ENCODE results near the gene SDHB. TPM values are rescaled to one million over a fixed set of nuclear protein-coding genes. Genes with fewer than 3 reads are reported as not detected.

SDHB gene
- total and polyA plus RNA-seq, 9 of the 15 experiments (the other 6 are each of a cell fraction or from before 2014, with no cell fraction given) = 207 to 554 (median 365) TPM

DNA sequence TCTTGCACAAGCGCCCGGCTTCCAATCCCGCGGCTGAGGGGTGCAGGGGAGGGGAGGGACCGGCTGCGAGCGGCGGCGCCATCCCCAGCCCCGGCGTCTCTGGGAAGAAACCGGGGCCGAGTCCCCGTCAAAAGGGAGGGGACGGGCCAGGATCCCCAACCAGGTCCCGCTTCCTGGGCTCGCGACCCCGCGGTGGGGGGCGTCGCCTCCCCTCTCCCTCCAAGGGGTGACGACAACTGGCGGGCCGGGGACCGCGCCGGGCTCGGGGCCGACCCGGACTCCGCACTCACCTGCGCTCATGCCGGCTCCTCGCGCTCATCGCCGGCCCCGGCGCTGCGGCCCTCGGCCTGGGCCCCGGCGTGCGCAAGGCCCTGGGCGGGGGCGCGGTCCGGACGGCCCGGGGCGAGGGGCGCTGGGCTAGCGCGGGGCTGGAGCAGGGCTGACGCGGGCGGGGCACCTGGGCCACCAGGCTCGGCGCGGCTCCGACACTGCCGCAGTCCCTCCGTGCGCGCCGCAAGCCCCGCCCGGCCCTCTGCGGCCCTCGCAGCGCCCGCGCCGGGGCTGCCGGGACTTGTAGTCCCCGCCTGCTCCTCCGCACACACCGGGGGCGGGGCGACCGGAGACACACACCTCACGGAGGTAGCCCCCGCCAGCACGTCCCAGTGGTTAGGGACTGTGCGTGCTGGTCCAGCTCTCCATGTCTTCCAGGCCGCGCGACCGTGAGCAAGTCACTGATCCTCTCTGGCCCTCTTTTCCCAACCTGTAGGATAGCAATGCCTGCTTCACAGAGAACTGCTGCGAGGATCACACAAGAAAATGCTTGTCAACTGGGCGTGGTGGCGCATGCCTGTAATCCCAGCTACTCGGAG lies 42.2 kb downstream of the SDHB start, which contains the start of gene ATP13A2 (continued):
- TF ChIP-seq, protein P1, sequence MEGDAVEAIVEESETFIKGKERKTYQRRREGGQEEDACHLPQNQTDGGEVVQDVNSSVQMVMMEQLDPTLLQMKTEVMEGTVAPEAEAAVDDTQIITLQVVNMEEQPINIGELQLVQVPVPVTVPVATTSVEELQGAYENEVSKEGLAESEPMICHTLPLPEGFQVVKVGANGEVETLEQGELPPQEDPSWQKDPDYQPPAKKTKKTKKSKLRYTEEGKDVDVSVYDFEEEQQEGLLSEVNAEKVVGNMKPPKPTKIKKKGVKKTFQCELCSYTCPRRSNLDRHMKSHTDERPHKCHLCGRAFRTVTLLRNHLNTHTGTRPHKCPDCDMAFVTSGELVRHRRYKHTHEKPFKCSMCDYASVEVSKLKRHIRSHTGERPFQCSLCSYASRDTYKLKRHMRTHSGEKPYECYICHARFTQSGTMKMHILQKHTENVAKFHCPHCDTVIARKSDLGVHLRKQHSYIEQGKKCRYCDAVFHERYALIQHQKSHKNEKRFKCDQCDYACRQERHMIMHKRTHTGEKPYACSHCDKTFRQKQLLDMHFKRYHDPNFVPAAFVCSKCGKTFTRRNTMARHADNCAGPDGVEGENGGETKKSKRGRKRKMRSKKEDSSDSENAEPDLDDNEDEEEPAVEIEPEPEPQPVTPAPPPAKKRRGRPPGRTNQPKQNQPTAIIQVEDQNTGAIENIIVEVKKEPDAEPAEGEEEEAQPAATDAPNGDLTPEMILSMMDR (IDR thresholded peaks at IDR 0.05 in 2 of 3, conservative IDR thresholded peaks at IDR 0.05 in 1 of 3; ENCODE audit: insufficient read depth in 2 of 3, low read depth in 1 of 3, low read length in 3 of 3) = no peak
- TF ChIP-seq RBFOX2 (IDR thresholded peaks at IDR 0.05; ENCODE audit: low read depth, low read length) (peak; percentile 47), ETS1 (conservative IDR thresholded peaks at IDR 0.05; ENCODE audit: control insufficient read depth, low read depth, low read length) (peak; percentile 97), KDM4B (IDR thresholded peaks at IDR 0.05; ENCODE audit: borderline replicate concordance in 2 of 2, low read depth in 1 of 2) (no peak), ZNF143 (CRISPR knock-in tag; IDR thresholded peaks at IDR 0.05) (peak; percentile 91), GABPB1 (CRISPR knock-in tag; IDR thresholded peaks at IDR 0.05) (0 out of 2 replicates have a peak, but pooled peaks have one; percentile 8), KDM2B (CRISPR knock-in tag; IDR thresholded peaks at IDR 0.05) (peak; percentile 7; the same call in 1 of the 2 replicates), RAD51 (IDR thresholded peaks at IDR 0.05; ENCODE audit: borderline replicate concordance, low read depth) (no peak), STAT6 (CRISPR knock-in tag; IDR thresholded peaks at IDR 0.05) (peak; percentile 77; the same call in 1 of the 2 replicates)
- TF ChIP-seq, protein P2, sequence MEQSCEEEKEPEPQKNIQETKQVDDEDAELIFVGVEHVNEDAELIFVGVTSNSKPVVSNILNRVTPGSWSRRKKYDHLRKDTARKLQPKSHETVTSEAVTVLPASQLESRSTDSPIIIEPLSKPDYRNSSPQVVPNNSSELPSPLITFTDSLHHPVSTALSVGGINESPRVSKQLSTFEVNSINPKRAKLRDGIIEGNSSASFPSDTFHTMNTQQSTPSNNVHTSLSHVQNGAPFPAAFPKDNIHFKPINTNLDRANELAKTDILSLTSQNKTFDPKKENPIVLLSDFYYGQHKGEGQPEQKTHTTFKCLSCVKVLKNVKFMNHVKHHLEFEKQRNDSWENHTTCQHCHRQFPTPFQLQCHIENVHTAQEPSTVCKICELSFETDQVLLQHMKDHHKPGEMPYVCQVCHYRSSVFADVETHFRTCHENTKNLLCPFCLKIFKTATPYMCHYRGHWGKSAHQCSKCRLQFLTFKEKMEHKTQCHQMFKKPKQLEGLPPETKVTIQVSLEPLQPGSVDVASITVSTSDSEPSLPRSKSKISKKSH (CRISPR knock-in tag; IDR thresholded peaks at IDR 0.05) = no peak
- TF ChIP-seq, protein P3, sequence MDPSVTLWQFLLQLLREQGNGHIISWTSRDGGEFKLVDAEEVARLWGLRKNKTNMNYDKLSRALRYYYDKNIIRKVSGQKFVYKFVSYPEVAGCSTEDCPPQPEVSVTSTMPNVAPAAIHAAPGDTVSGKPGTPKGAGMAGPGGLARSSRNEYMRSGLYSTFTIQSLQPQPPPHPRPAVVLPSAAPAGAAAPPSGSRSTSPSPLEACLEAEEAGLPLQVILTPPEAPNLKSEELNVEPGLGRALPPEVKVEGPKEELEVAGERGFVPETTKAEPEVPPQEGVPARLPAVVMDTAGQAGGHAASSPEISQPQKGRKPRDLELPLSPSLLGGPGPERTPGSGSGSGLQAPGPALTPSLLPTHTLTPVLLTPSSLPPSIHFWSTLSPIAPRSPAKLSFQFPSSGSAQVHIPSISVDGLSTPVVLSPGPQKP (CRISPR knock-in tag; IDR thresholded peaks at IDR 0.05) = no peak
- TF ChIP-seq, protein P4, sequence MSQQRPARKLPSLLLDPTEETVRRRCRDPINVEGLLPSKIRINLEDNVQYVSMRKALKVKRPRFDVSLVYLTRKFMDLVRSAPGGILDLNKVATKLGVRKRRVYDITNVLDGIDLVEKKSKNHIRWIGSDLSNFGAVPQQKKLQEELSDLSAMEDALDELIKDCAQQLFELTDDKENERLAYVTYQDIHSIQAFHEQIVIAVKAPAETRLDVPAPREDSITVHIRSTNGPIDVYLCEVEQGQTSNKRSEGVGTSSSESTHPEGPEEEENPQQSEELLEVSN (IDR thresholded peaks at IDR 0.05; ENCODE audit: borderline replicate concordance in 1 of 2, extremely low read depth in 1 of 2, insufficient read depth in 1 of 2, insufficient read length in 1 of 2, low read depth in 1 of 2, low read length in 1 of 2, poor library complexity in 1 of 2, severe bottlenecking in 1 of 2) = peak; percentile 18 to 20
- TF ChIP-seq, protein P5, sequence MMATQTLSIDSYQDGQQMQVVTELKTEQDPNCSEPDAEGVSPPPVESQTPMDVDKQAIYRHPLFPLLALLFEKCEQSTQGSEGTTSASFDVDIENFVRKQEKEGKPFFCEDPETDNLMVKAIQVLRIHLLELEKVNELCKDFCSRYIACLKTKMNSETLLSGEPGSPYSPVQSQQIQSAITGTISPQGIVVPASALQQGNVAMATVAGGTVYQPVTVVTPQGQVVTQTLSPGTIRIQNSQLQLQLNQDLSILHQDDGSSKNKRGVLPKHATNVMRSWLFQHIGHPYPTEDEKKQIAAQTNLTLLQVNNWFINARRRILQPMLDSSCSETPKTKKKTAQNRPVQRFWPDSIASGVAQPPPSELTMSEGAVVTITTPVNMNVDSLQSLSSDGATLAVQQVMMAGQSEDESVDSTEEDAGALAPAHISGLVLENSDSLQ (IDR thresholded peaks at IDR 0.05) = no peak; the same call in 1 of the 2 replicates
